ENCODE data around the gene DUSP28. TPM values are rescaled to one million over a fixed set of nuclear protein-coding genes. Genes with fewer than 3 reads are reported as not detected.

Gene DUSP28
- total RNA-seq, 2 donors from 2014 or later: 5.8 to 14.3 TPM

DNA sequence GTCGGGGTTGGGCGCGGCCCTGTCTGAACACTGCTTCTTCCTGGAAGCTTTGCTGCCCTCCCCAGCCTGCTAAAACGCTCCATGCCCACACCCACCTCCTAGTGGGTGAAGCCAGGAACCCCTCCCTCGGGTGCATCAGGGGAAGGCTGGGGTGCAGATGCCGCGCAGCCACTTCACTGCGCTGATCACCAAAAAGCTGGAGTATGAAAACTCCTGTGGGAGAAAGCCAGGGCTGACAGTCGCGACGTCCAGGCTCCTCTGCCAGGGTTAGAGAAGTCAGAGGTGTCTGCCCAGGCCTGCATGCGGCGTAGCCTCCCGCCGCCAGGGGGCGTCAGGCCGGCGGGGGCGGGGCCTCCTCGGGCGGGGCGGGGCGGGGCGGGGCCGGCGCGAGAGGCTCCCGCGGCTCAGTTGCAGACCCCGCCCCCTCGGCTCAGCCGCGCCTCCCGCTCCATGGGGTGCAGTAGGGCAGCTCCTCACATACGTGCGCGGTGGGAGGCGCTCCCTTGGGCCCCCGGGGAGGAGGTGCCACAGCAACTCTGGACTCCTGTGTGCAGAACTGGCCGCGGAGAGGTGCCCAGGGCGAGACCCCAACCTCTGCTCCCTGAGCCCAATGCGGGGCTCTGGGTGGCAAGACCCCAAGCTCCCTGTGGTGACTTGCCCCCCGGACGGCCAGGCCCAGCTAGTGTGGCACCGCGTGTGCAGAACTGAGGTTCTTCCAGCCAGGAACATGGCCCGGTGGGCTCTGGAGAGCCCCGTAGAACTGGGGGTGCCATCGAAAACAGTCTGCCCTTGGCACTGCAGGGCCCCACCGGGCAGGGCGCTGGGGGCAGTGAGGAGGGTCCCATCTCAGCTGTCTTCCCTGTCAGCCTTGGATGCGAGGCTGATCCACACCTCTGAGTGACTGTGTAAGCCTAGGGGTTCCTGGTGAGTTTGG, 6.3 kb downstream of the DUSP28 start:
- H3K27ac ChIP-seq: peak overlapping the region; percentile 80 to 91
- DNase-seq (ENCODE audit: low spot score): peak; percentile 74
- H3K36me3 ChIP-seq: no peaks in the 10 kb centered on the region
- no peaks in the 10 kb centered on the region for H3K9me3 ChIP-seq
- peak; percentile 51 for ATAC-seq (ENCODE audit: insufficient number of reproducible peaks, low FRiP score, low read depth)
- H3K27me3 ChIP-seq (replicated peaks; ENCODE audit: insufficient read depth): no peaks in the 10 kb centered on the region
- peaks cover 34 to 65% of the 10 kb centered on the region in 2 donors for H3K4me1 ChIP-seq (ENCODE audit: control insufficient read depth in 1 of 2, low read depth in 2 of 2)
- H3K4me3 ChIP-seq: peak overlapping the region; percentile 89
- TF ChIP-seq CTCF (IDR thresholded peaks at IDR 0.05): peak; percentile 93

DNA sequence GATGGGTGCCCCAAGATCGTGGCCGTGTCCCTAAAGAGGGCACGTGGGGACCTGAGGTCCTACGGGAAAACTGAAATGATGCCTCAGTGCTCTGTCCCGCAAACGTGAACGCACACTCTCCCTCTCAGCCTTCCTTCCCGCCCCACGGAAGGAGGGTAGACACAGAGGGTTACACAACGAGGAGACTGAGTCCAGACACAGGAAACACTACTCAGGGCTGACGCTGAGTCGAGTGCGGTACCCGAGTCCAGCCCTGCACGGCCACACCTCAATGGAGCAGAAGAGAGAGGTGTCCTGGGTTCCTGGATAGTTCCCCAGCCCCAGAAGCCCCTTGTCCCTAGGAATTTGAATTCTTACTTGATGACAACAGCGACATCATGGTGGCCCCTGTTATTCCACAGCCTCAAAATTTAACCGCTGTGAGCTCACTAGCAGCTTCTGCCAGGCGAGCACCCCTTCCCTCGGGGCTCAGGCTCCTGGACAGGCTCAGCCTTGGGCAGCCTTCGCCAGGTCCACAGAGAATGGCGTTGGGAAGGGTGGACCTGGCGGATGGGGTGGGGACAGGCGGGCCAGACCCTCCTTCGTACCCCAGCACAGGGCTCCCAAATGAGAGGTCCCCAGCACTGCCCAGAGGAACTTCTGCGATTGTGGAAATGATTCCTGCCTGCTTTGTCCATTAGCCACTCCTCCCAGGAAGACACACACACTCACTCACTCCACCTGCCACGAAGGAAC, 7.1 kb downstream of the DUSP28 start:
- TF ChIP-seq CTCF (IDR thresholded peaks at IDR 0.05): no peak
- no peaks in the 10 kb centered on the region for H3K27me3 ChIP-seq (replicated peaks; ENCODE audit: insufficient read depth)
- ATAC-seq (ENCODE audit: insufficient number of reproducible peaks, low FRiP score, low read depth) (no peak), DNase-seq (ENCODE audit: low spot score) (no peak)
- no peaks in the 10 kb centered on the region for H3K36me3 ChIP-seq
- H3K9me3 ChIP-seq: no peaks in the 10 kb centered on the region
- H3K4me1 ChIP-seq (ENCODE audit: control insufficient read depth in 1 of 2, low read depth in 2 of 2): peaks cover 26 to 59% of the 10 kb centered on the region in 2 donors
- H3K27ac ChIP-seq: peak overlapping the region; percentile 80 to 91
- H3K4me3 ChIP-seq: peak overlapping the region; percentile 89

DNA sequence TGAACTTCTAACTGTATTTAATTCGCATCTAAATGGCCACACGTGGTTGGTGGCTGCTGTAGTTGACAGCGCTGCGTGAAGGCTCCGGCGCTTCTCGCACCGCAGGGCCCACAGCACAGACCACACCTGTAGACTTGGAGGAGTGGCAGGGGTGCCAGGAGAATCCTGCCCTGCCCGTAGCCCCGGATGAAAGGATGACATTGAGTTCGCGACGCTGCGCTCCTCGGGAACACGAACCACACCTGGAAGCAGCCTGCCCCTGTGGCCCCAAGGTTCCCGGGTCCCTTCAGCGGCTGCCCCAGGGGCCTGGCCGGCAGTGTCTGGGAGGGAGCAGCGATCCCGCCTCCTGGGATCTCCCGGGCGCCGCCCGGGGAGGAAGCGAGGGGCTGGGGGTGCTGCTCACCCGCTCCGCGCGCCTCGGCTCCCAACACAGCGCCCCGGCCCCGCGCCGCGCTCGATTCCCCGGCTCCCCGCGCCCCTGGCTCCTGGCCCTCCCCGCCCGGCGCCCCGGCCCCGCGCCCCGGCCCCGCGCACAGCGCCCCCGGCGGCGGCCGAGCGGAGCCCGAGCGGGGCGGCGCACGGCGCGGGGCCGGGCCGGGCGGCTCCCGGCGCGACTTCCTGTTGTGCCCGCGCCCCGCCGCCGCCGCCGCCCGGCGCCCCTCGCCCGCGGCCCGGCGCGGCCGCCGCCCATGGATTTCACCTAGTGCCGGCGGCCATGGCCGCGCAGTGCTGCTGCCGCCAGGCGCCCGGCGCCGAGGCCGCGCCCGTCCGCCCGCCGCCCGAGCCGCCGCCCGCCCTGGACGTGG, 7.9 kb downstream of the DUSP28 start, which contains the start of gene RNPEPL1:
RNPEPL1 (plus strand) TSS at position 613 of the 806 bp plus-strand sequence; CDS start at position 716, 103 bp downstream.
- H3K36me3 ChIP-seq: no peaks in the 10 kb centered on the region
- peak within 1 kb of the TSS; percentile 80 to 91 for H3K27ac ChIP-seq
- TF ChIP-seq CTCF (IDR thresholded peaks at IDR 0.05): no peak
- H3K4me1 ChIP-seq (ENCODE audit: control insufficient read depth in 1 of 2, low read depth in 2 of 2): peaks cover 26 to 51% of the 10 kb centered on the region in 2 donors
- no peaks in the 10 kb centered on the region for H3K9me3 ChIP-seq
- H3K27me3 ChIP-seq (replicated peaks; ENCODE audit: insufficient read depth): no peaks in the 10 kb centered on the region
- peak within 1 kb of the TSS; percentile 89 for H3K4me3 ChIP-seq
- ATAC-seq (ENCODE audit: insufficient number of reproducible peaks, low FRiP score, low read depth) (peak; percentile 34), DNase-seq (ENCODE audit: low spot score) (no peak)

DNA sequence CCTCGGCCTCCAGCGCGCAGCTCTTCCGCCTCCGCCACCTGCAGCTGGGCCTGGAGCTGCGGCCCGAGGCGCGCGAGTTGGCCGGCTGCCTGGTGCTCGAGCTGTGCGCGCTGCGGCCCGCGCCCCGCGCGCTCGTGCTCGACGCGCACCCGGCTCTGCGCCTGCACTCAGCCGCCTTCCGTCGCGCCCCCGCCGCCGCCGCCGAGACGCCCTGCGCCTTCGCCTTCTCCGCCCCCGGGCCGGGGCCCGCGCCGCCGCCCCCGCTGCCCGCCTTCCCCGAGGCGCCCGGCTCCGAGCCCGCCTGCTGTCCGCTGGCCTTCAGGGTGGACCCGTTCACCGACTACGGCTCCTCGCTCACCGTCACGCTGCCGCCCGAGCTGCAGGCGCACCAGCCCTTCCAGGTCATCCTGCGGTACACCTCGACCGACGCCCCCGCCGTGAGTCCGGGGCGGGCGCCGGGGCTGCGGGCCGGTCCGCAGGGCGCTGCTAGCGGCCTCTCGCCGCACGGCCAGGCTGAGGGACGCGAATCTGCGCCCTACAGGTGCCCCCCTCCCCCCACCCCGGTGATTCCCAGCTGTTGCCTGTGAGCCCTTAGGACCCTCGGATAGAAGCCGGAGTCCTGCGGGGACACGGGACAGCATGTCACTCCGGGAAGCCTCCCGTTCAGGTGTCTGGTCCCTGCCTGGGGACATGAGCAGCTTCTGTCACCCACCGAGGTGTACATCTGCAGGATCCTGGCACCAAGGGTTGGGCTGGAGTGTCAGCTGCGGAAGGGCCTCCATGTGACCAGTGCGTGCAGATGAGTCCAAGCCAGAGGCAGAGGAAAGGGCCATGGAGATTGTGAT, 8.7 kb downstream of the DUSP28 start:
- Histone ChIP-seq H3K36me3 (no peaks in the 10 kb centered on the region), H3K27ac (peak overlapping the region; percentile 62 to 73), H3K4me3 (peak overlapping the region; percentile 89), H3K27me3 (replicated peaks; ENCODE audit: insufficient read depth) (no peaks in the 10 kb centered on the region), H3K4me1 (ENCODE audit: control insufficient read depth in 1 of 2, low read depth in 2 of 2) (peaks cover 26 to 51% of the 10 kb centered on the region in 2 donors), H3K9me3 (no peaks in the 10 kb centered on the region)
- no peak for DNase-seq (ENCODE audit: low spot score)
- TF ChIP-seq CTCF (IDR thresholded peaks at IDR 0.05): no peak
- peak; percentile 25 for ATAC-seq (ENCODE audit: insufficient number of reproducible peaks, low FRiP score, low read depth)

Measured in thoracic aorta (tissue), 2 donors.